Measurements from ENCODE around the gene SAA1. TPM values are rescaled to one million over a fixed set of nuclear protein-coding genes. Genes with fewer than 3 reads are reported as not detected.

SAA1 gene
- total and polyA plus RNA-seq, 9 donors: 1.1 to 14.4 (median 3.3) TPM; not detected in 1

DNA sequence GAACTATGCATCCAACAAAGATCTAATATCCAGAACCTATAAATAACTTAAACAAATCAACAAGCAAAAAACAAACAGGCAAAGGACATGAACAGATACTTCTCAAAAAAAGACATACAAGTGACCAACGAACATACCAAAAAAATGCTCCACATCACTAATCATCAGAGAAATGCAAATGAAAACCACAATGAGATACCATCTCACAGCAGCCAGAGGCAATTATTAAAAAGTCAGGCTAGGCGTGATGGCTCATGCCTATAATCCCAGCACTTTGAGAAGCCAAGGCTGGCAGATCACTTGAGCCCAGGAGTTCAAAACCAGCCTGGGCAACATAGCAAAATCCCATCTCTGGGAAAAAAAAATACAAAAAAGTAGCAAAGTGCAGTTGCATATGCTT, 40.2 kb upstream of the SAA1 start:
- no peak for DNase-seq
- WGBS, 3 donors: 60 to 73% (median 64%) methylated on average over 2 of the region's 2 CpGs
- Histone ChIP-seq H3K27ac (no peak overlapping the region), H3K4me3 (no peak overlapping the region), H3K4me1 (ENCODE audit: insufficient read depth) (no peaks in the 10 kb centered on the region), H3K27me3 (no peaks in the 10 kb centered on the region), H3K36me3 (no peaks in the 10 kb centered on the region), H3K9me3 (no peaks in the 10 kb centered on the region)
- intact Hi-C loops (cut with DNase I): no loop called here
- TF ChIP-seq POLR2A (IDR thresholded peaks at IDR 0.05) (no peak), EP300 (IDR thresholded peaks at IDR 0.05) (no peak)
- TF ChIP-seq, protein P1, sequence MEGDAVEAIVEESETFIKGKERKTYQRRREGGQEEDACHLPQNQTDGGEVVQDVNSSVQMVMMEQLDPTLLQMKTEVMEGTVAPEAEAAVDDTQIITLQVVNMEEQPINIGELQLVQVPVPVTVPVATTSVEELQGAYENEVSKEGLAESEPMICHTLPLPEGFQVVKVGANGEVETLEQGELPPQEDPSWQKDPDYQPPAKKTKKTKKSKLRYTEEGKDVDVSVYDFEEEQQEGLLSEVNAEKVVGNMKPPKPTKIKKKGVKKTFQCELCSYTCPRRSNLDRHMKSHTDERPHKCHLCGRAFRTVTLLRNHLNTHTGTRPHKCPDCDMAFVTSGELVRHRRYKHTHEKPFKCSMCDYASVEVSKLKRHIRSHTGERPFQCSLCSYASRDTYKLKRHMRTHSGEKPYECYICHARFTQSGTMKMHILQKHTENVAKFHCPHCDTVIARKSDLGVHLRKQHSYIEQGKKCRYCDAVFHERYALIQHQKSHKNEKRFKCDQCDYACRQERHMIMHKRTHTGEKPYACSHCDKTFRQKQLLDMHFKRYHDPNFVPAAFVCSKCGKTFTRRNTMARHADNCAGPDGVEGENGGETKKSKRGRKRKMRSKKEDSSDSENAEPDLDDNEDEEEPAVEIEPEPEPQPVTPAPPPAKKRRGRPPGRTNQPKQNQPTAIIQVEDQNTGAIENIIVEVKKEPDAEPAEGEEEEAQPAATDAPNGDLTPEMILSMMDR (IDR thresholded peaks at IDR 0.05): no peak

DNA sequence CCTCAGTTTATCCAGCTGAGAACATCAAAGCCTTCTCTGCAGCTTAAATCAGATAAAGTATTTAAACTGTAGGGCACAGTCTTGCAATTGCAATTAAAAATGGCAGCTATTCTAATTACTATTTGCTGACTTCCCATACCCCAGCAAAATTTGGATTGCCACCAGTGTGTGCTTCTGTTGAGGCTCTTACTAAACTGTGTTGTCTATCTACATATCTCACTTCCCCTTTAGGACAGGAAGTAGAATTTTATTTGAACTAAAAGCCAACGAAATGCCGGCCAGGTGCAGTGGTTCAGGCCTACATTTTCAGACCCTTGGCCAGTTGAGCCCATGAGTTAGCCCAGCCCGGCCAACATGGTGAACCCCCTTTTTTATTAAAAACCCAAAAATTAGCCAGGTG, 36.6 kb upstream of the SAA1 start:
- H3K27ac ChIP-seq: no peak overlapping the region
- no peak overlapping the region for H3K4me3 ChIP-seq
- no peaks in the 10 kb centered on the region for H3K9me3 ChIP-seq
- no peaks in the 10 kb centered on the region for H3K27me3 ChIP-seq
- H3K36me3 ChIP-seq: no peaks in the 10 kb centered on the region
- TF ChIP-seq, protein P1 (IDR thresholded peaks at IDR 0.05): no peak
- TF ChIP-seq EP300 (IDR thresholded peaks at IDR 0.05) (no peak), POLR2A (IDR thresholded peaks at IDR 0.05) (no peak)
- WGBS, 3 donors: 77 to 80% (median 78%) methylated on average over 3 of the region's 3 CpGs
- no peak for DNase-seq
- intact Hi-C loops (cut with DNase I): no loop called here
- no peaks in the 10 kb centered on the region for H3K4me1 ChIP-seq (ENCODE audit: insufficient read depth)

DNA sequence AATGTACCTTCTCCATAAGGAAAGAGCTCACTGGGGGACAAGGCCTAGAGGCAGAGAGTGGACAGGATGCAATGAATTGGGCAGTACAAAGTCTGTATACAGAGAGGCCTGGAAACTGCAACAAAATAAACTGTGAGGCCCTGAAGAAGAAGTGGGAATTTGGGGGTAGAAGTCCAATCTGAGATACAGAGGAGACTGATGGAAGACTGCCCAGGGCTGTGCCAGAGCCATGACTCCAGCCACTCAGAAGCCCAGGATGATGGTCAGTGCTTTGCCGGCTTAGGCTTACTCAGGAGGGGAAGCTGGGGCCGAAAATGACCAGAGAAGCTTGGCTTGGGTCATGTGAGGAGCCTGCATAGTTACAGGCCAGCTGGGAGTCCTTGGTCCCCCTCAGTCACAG, 35.2 kb upstream of the SAA1 start:
- no peaks in the 10 kb centered on the region for H3K36me3 ChIP-seq
- intact Hi-C loops (cut with DNase I): no loop called here
- WGBS, 3 donors: 80 to 90% (median 84%) methylated on average over 2 of the region's 2 CpGs
- H3K9me3 ChIP-seq: no peaks in the 10 kb centered on the region
- no peak overlapping the region for H3K4me3 ChIP-seq
- no peaks in the 10 kb centered on the region for H3K27me3 ChIP-seq
- TF ChIP-seq EP300 (IDR thresholded peaks at IDR 0.05): no peak
- no peak for TF ChIP-seq POLR2A (IDR thresholded peaks at IDR 0.05)
- TF ChIP-seq, protein P1 (IDR thresholded peaks at IDR 0.05): no peak
- DNase-seq: no peak
- H3K4me1 ChIP-seq (ENCODE audit: insufficient read depth): no peaks in the 10 kb centered on the region
- H3K27ac ChIP-seq: no peak overlapping the region

DNA sequence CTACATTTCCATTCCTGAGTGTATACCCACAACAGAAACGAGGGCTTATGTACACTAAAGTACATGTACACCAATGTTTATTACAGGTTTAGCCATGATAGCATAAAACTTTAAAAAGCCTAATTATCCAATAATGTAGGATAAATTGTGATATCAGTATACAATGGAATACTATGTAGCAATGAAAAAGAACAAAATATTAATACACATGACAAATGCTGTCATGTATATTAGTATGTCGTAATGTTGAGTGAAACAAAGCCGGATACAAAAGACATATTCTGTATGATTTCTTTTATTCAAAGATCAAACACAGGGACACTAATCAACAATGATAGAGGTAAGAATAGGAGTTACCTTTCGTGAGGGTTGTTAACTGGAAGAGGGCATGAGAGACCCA, 32.2 kb upstream of the SAA1 start:
- WGBS, 3 donors: 87 to 91% (median 89%) methylated on average over 4 of the region's 4 CpGs
- no peak overlapping the region for H3K4me3 ChIP-seq
- intact Hi-C loops (cut with DNase I): no loop called here
- TF ChIP-seq, protein P1 (IDR thresholded peaks at IDR 0.05): no peak
- TF ChIP-seq EP300 (IDR thresholded peaks at IDR 0.05): no peak
- no peaks in the 10 kb centered on the region for H3K27me3 ChIP-seq
- H3K9me3 ChIP-seq: no peaks in the 10 kb centered on the region
- no peak overlapping the region for H3K27ac ChIP-seq
- no peaks in the 10 kb centered on the region for H3K36me3 ChIP-seq
- DNase-seq: no peak
- H3K4me1 ChIP-seq (ENCODE audit: insufficient read depth): no peaks in the 10 kb centered on the region

All from ovary (tissue), 9 donors.